GM21447 (cell line): Measurements from ENCODE around the gene TXNL1.
"Not testable (repeated sequence)": the region's sequence is repeated elsewhere in the genome, so short reads cannot be mapped to it uniquely, and the experiment has no call there.

ENCODE experiments used
- ATAC-seq: cut with Tn5 transposase; IDR thresholded peaks from one replicate; pipeline ENCODE4 v1.9.1; 2021; ENCODE audit not compliant: unreplicated experiment

Gene TXNL1

DNA sequence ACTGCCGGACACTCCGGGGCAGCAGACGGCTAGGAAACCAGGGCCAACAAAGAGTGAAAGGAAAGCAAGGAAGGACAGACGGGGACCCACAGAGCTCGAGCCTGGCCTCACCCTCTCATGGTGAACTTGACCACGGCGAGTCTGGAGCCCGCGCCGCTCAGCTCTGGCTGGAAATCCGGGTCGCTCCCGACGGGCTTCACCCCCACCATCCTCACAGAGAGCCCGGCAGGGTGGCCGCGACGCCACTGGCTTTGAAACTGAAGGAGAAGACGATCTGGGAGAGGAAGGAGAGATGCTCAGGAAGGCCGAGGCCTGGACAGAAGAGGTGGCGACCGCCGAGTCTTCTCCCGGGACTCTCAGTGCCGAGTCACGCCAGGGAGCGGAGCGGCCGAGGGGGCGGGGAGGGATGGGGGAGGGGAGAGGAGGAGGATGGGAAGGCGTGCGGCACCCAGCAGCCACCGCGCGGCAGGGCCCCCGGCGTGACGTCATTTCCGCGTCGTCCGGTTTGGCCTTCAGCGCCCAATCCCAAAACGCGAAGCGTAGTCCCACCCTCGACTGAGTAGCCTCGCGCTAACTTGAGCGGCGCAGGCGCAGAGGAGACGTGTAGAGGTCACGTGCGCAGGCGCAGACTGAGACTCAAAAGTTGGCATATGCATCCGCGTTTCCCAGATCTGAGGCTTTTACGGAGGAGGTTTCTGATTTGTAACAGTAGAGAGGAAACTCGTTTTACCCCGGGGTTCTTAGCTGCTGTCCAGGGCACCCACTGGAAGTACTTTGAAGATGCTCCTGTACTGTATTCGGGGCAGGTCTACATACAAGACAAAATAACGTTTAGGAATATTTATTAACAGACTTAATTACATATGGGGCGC lies at the start of gene TXNL1:
TSS of gene TXNL1 (minus strand) at position 361 of the 872 bp plus-strand sequence. CDS start at position 209, 152 bp downstream.
- ATAC-seq: peak; percentile 92

DNA sequence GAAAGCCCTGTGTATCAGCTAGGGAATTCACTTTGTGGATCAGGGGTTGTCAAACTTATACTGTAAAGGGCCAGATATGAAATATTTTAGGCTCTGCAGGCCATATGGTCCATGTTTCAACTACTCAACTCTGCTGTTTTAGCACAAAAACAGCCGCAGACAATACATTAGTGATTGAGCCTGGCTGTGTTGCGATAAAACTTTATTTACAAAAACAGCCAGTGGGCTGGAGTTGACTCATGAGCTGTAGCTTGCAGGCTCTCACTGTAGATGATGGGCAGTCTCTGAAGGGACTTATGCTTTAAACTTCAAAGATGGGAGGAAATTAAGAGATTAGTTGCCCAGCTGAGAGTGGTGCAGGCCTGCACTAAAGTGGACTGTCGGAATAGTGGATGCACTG lies 45.9 kb upstream of the TXNL1 start:
- no peak for ATAC-seq

DNA sequence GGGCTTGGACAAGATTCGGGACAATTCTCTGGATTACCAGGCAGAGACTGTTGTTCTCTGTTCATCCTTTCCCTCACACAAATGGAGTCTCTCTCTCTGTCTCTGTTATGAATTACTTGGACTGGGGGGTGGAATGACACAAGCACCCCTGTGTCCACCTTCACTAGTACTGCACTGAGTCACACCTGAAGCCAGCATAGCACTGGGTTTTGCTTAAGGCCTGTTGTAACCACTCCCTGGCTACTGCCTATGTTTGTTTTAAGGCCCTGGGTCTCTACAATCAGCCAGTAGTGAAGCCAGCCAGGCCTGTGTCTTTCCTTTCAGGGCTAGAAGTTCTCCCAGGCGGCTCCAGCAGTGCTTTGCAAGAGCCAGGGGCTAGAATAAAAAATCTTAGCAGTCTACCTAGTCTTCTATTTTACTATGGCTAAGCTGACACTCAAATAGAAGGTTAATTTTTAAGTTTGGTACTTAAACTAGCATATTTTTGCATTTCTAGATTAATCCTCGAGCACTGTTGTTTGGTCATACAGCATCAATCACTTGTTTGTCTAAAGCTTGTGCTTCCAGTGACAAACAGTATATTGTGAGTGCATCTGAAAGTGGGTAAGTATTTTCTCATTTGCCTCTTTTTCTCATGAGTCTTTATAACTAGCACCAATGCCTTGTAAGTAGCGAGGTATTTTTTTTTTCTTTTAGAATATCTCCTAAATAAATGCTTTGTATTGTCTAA lies 40.6 kb upstream of the TXNL1 start:
- no peak for ATAC-seq

DNA sequence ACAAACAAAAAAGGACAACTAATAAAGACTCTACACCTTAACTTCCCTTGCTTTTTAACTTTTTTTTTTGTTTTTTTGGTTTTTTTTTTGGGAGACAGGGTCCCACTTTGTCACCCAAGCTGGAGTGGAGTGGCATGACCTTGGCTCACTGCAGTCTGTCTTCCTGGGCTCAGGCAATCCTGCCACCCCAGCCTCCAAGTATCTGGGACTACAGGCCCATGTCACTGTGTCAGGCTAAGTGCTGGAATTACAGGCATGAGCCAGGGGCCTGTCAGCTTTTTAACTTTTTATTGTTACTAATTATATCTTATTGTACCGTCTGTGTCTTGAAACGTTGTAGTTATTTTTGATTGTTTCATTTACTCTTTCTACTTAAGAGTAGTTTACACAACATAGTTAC lies 38.2 kb upstream of the TXNL1 start:
- no peak for ATAC-seq

DNA sequence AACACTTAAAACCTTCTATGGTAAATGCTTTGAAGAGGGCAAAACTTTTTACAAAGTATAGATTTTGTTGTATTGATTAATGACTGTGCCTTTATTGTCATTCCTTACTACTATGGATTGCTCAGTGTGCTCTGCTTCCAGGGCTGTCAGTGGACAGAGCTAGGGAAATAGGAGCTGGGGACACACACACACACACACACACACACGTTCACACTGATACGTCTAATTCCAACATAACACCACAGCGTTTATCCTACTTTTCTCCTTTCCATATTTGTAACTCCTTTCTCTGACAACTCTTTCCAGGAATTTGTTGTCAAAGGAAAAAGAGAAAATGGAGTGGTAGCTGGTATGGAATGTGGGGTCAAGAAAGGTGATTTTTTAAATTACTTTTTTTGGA lies 34.6 kb upstream of the TXNL1 start:
- no peak for ATAC-seq

DNA sequence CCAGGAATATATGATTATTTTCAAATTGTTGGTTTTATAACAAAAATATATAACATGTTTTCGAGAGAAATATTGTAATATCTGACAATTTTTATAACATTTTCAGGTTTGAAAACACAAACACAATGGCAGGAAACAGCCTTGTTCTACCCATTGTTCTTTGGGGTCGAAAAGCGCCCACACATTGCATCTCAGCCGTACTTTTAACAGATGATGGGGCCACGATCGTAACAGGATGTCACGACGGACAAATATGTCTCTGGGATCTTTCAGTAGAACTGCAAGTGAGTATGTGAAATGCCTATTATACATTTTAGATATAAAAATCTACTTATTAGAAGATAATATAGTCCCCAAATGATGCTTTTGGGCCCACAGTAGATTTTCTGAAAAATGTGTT lies 34.0 kb upstream of the TXNL1 start:
- no peak for ATAC-seq

DNA sequence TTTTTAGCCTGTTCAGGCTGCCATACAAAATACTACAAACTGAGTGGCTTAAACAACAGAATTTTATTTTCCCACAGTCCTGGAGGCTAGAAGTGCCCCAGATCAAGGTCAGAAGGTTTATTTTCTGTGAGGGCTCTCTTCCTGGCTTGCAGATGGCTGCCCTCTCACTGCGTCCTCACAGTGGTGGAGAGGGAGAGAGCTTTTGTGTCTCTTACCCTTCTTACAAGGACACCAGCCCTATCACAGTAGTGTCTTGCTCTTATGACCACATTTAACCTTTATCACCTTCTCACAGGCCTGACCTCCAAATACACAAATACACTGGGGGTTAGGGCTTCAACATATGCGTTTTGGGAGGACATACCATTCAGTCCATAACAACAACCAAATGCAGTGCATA lies 24.5 kb upstream of the TXNL1 start:
- no peak for ATAC-seq

DNA sequence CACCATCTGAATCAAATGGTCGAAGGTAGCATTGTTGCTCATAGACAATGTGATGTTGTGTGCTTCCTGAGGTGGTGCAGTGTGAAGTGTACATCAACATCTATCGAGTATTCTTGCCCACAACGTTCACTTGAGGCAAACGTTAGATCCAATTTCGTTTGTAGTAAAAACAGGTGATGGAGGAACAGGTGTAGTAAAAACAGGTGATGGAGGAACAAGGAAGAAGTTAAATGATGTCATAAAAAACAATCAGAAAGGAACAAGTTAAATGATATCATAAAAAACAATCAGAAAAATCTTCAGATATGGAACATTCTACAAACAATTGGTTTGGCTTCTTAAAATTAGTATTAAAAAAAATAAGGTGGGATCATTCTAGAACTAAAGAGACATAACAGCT lies 24.1 kb upstream of the TXNL1 start:
- ATAC-seq: no peak

DNA sequence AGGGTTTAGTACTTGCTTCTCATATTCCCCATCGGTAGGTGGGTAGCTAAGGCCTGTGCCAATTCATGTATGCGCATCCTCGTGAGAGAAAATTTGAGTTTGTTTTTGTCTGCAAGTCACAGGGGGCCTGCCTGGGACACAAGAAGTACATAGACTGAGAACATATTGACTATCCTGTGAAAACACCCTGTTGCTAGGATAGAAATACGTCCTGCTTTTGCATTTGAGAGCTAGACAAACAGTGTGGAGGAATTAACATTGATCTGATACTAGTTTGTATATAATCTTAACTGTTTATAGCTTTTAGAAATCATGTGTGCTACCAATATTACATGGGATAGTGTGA lies 23.6 kb upstream of the TXNL1 start:
- no peak for ATAC-seq

DNA sequence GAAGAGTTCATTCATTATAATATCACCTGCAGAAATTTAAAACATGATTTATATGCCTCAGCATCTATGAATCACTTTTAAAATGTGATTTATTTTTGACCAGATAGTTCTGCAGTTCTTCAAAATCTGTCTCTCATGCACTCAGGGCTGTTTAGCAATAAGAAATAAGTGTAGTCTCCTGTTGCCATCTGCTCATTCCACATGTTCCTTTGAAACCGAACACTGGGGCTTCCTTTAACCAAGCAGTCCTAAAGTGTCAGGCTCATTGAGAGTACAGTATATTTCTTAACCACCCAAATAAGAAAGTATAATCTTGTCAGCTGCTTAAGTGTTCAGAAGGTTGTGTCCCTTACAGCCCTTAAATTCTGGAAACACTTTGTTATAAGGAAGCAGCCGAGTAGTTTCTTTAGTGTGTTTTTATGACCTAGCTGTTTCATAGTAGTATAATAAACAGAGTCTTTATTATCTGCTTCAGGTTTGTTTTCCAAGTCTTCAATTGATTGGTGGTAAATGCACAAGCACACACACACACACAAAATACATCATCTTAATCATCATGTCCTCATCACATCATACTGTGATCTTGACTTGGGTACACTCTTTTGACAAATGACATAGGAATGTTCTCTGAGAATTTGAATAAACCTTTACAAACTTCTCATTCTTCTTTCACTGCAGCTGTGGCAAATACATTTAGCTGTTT lies 23.1 kb upstream of the TXNL1 start:
- ATAC-seq: no peak

DNA sequence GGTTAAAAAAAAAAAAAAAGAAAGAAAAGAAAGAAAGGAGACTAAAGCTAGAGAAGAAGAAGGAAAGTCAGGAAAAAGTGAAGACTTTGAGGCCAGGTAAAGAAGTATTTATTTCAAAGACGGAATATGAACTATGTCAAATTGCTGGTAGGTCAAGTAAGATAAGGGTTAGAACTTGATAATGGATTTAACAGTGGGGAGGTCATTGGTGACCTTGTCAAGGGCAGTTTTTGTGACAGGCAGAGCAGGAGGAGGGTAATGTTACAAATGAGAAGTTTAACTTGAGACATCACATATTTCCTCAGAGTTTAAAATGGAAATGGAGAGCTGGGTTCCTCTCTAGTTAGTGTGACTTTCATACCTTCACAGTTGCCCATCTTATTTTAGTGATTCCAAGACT lies 22.3 kb upstream of the TXNL1 start:
- ATAC-seq: no peak

DNA sequence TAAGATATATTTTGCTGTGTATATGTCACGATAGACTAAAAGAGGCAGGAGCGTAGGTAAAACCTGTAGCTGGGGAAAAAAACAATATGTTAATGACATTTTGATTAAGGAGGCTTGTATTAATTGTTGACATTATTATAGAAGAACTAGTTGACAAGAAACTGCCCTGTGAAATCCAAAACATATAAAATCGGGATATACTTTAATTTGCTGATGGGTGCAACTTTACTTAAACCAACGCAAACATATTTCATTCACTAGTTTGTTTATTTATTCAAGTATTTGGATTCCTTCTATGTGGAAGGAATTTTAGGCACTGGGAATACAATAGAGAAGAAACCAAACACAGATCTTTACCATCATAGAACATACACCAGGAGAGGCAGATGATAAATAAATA lies 20.7 kb upstream of the TXNL1 start:
- no peak for ATAC-seq

DNA sequence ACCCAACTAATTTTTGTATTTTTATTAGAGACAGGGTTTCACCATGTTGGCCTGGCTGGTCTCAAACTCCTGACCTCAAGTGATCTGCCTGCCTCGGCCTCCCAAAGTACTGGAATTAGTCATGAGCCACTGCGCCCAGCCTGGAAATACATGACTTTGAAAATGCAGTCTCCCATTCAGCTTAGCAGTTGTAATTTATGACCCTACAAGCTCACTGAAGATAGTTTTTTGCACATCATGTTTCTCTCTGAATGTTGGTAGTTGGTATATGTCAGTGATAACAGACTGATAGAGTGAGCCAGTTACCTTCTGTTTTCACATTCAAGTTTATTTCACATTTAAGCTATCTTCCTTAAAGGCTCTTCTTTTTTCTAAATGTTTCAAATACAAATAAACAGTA lies 19.9 kb upstream of the TXNL1 start:
- ATAC-seq: no peak

DNA sequence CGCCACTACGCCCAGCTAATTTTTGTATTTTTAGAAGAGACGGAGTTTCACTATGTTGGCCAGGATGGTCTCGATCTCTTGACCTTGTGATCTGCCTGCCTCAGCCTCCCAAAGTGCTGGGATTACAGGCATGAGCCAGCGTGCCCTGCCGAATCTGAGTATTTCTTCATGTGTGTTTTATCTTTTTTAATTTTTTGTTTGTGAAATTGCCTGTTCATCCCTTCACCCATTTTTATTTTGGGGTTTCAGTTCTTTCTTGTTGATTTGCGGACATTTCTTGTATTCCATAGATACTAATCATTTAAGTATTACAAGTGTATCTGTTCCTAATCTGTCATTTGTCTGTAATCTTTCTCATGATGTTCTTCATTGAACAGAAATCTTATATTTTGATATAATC lies 15.9 kb upstream of the TXNL1 start:
- ATAC-seq: not testable (repeated sequence)

DNA sequence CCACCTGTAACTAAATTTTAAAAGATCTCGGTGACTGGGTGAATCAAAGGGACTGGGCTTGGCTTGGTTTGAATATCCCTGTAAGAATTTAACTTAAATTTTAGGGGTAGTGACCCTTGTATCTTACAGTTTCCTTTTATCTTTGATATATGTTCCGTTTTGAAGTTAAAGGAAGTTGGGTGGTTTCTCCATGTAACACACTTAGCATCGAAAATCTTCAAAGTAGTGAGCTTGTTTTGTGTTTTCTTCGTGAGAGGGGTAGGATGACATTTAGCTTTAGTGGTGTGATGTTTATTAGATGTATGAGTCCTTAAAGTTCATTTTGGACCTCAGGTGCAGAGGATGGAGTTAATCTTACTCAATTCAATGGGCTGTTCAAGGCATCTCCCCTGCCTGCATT lies 14.4 kb upstream of the TXNL1 start:
- ATAC-seq: no peak

DNA sequence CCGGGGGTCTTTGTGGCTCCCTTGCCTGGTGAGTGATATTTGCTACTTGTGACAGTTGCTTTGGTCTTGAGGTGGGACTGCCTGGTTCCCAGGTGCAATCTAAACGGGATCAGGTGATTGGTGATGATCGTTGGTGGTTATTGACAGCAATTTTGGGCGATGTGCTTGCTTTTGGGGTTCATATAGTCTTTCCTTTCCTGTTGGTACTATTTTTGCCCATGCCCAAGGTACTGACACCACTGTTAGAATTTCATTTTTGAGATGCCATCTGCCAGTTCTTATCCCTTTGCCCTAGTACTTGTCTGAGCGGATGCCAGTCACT lies 13.3 kb upstream of the TXNL1 start:
- no peak for ATAC-seq

DNA sequence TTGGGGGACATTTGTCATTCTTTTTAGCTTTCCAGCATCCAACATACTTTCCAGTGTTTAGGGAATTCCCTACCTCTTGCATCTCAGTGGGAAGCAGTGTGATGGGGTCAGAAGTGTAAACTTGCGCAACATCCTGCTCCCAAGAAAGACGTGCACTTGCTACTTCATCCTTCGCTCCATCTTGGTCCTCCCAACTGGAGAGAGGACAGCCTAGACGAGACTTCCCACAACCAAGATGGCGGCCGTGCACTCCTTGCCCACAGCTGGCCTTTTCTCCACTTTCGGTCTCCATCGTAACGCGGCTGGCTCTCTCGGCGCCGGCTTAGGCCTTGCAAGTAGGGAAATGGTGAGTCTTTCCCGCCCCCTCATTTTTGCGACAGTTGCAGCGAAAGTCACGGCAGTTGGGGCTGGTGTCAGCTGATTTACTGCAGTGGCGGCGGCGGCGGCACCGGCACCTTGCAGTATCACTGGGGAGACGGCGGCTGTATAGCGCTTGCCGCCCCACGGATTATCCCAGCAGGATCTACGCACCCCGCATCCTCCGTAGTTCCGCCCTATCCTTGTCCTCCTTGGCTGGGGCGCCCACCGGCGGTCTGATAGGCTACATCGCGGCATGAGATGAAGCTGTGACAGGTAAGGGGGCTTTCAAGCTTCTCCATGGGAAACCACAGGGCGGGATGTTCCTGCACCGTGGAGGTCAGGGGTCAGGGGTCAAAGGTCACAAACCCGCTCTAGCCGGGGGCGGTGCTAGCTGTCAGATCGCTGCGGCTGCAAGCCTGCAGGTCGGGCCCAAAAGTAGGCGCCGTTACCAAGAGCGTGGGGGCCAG lies 12.8 kb upstream of the TXNL1 start, which contains the start of gene WDR7:
TSS of gene WDR7 (plus strand) at position 416 of the 827 bp plus-strand sequence. CDS start 21,157 bp downstream, outside the sequence.
- peak; percentile 96 for ATAC-seq

DNA sequence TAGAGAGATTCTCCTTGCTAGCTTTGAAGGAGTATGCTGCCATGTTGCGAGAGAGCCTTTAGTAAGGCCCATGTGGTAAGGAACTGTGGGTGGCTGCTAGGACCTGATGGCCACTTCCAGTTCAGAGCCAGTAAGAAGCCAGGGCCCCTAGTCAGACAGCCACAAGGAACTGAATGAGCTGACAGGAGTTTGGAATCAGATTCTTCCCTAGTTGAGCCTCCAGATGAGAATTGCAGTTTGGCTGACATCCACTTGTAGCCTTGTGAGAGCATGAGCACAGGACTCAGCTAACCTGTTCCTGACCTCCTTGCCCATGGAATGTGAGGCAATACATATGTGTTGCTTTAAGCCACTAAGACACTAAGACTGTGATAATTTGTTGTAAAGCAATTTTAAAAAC lies 11.6 kb upstream of the TXNL1 start:
- no peak for ATAC-seq

DNA sequence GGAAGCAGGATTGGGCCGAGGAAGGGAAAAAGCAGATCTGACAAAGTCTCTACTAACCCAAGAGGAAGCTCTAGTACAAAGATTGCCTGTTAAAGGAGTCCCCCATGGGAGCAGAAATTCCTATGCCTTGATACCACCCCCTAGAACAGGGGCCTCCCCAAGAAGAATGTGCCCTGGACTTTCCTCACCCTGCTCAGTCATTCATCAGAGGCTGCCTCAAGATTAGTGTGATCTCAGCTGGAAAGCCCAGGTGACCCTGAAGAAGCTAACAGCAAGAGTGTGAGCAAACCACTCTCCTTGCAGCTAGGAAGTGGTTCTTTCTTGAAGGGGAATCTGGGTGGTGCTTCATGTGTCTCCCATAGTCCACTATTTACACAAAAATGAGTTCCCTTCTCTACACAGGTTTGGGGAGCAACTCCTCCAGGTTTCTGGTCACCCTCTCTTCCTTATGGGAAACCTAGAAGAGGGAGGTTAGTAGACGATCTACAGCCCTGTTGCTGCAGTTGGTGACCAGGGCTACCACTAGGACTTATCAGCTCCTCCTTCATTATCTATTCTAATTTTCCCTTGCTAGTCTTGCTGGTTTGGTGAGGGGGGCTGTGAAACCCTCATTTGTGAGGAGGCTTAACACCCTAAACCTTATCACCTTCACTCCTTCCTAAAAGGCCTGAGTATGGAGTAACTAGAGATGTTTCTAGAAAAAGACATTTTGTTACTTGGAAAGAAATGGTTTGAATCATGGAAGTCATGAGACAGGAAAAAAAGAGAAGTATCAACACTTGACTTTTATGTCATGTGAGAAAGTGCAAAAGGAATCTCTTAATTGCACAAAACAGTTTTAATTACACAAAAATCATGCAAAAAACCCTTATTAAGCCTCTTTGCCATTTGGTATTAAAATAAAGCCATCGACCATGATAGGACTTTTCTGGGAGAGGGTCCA lies 9.8 kb upstream of the TXNL1 start:
- ATAC-seq: no peak

DNA sequence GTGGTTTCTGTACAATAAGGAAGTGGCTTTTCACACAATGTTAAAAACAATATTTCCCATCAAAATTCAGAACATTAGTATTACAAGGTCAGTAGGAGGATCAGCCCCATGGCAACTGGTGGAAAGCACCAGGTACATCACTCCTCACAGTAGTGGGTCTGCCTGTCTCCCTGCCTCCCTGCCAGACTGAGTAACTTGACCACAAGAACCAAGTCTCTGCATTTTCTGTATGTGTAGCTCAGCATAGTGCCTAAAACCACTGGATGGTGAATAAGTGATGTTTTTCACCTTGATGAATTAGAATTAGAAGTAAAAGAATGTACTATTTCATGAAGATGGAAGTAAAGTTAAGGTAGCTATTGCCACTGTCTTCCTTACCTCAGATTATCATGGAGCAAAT lies 8.7 kb upstream of the TXNL1 start:
- no peak for ATAC-seq
